Osteocyte (in vitro differentiated cells): ENCODE data around the gene RFNG. TPM values are rescaled to one million over a fixed set of nuclear protein-coding genes. Genes with fewer than 3 reads are reported as not detected.

Experiments used
- DNase-seq: peaks from one replicate; pipeline ENCODE4 v3.0.0; 2021; ENCODE audit warnings: mixed read lengths; ENCODE audit not compliant: unreplicated experiment; ENCODE audit errors: extremely low spot score
- H3K27ac Mint-ChIP-seq: one replicate; pipeline ENCODE4 v1.8.0; 2021; ENCODE audit warnings: mild to moderate bottlenecking, mixed read lengths; ENCODE audit not compliant: unreplicated experiment
- H3K27me3 Mint-ChIP-seq: one replicate; pipeline ENCODE4 v1.8.0; 2021; ENCODE audit warnings: mixed read lengths; ENCODE audit not compliant: unreplicated experiment
- H3K36me3 Mint-ChIP-seq: one replicate; pipeline ENCODE4 v1.8.0; 2021; ENCODE audit warnings: mixed read lengths; ENCODE audit not compliant: unreplicated experiment
- H3K4me1 Mint-ChIP-seq: one replicate; pipeline ENCODE4 v1.8.0; 2021; ENCODE audit warnings: mixed read lengths; ENCODE audit not compliant: unreplicated experiment
- H3K4me3 Mint-ChIP-seq: one replicate; pipeline ENCODE4 v1.8.0; 2021; ENCODE audit warnings: mild to moderate bottlenecking, moderate library complexity, mixed read lengths; ENCODE audit not compliant: unreplicated experiment
- H3K9me3 Mint-ChIP-seq: one replicate; pipeline ENCODE4 v1.8.0; 2021; ENCODE audit warnings: mixed read lengths; ENCODE audit not compliant: unreplicated experiment
- CTCF ChIP-seq: fragments of 200-600 bp; sonication (generic); IDR thresholded peaks from 2 replicates; pipeline ENCODE4 v1.5.0; 2021; ENCODE audit warnings: antibody characterized with exemption, mild to moderate bottlenecking, moderate library complexity
- total RNA-seq: library from RNA; stranded (reverse); gene quantifications from 2 replicates; pipeline ENCODE4 v1.2.1, GENCODE V29; 2021

RFNG gene
- total RNA-seq, 1 donor from 2014 or later = 41.0 TPM

GRCh38 chr17:82061047-82061925 is 9.7 kb upstream of the RFNG start:
- peaks cover 7% of the 10 kb centered on the region for H3K4me1 Mint-ChIP-seq
- H3K27me3 Mint-ChIP-seq = no peaks in the 10 kb centered on the region
- no peaks in the 10 kb centered on the region for H3K9me3 Mint-ChIP-seq
- TF ChIP-seq CTCF = no peak
- H3K4me3 Mint-ChIP-seq = no peak overlapping the region
- DNase-seq = no peak
- H3K36me3 Mint-ChIP-seq = peaks cover 10% of the 10 kb centered on the region
- H3K27ac Mint-ChIP-seq = no peak overlapping the region

GRCh38 chr17:82060614-82061013 is 9.0 kb upstream of the RFNG start:
- H3K4me1 Mint-ChIP-seq = peaks cover 7% of the 10 kb centered on the region
- no peak for DNase-seq
- no peak for TF ChIP-seq CTCF
- H3K36me3 Mint-ChIP-seq = peaks cover 10% of the 10 kb centered on the region
- H3K4me3 Mint-ChIP-seq = no peak overlapping the region
- no peaks in the 10 kb centered on the region for H3K9me3 Mint-ChIP-seq
- H3K27me3 Mint-ChIP-seq = no peaks in the 10 kb centered on the region
- no peak overlapping the region for H3K27ac Mint-ChIP-seq

- H3K27me3 Mint-ChIP-seq = no peaks in the 10 kb centered on the region
- H3K4me3 Mint-ChIP-seq = no peak overlapping the region
- H3K4me1 Mint-ChIP-seq = peaks cover 7% of the 10 kb centered on the region
- TF ChIP-seq CTCF = no peak
- no peaks in the 10 kb centered on the region for H3K9me3 Mint-ChIP-seq
- H3K27ac Mint-ChIP-seq = no peak overlapping the region
- DNase-seq = no peak
- H3K36me3 Mint-ChIP-seq = peaks cover 11% of the 10 kb centered on the region
Measured at GRCh38 chr17:82060001-82060380, 8.4 kb upstream of the RFNG start.

GRCh38 chr17:82059272-82060000 is 7.8 kb upstream of the RFNG start:
- Mint-ChIP-seq H3K27me3 (no peaks in the 10 kb centered on the region), H3K4me3 (no peak overlapping the region), H3K9me3 (no peaks in the 10 kb centered on the region), H3K36me3 (peaks cover 14% of the 10 kb centered on the region), H3K27ac (no peak overlapping the region), H3K4me1 (peaks cover 5% of the 10 kb centered on the region)
- no peak for DNase-seq
- TF ChIP-seq CTCF = no peak

GRCh38 chr17:82058855-82059249 is 7.2 kb upstream of the RFNG start:
- Mint-ChIP-seq H3K27me3 (no peaks in the 10 kb centered on the region), H3K9me3 (no peaks in the 10 kb centered on the region), H3K4me1 (no peaks in the 10 kb centered on the region), H3K36me3 (peaks cover 14% of the 10 kb centered on the region), H3K27ac (no peak overlapping the region), H3K4me3 (no peak overlapping the region)
- TF ChIP-seq CTCF = no peak
- DNase-seq = no peak
